Limb (tissue), 2 donors: Measurements from ENCODE around the gene GJB2.
A peak's percentile ranks its signal among the peaks of the same experiment; 100 is the strongest.
"Not testable (repeated sequence)": the region's sequence is repeated elsewhere in the genome, so short reads cannot be mapped to it uniquely, and the experiment has no call there.

Source experiments
- DNase-seq, 2 donors: peaks; one replicate each; pipeline ENCODE4 v3.0.0-alpha.2; 2016; ENCODE audit errors: extremely low spot score in 2 of 2

The GJB2 gene

DNA sequence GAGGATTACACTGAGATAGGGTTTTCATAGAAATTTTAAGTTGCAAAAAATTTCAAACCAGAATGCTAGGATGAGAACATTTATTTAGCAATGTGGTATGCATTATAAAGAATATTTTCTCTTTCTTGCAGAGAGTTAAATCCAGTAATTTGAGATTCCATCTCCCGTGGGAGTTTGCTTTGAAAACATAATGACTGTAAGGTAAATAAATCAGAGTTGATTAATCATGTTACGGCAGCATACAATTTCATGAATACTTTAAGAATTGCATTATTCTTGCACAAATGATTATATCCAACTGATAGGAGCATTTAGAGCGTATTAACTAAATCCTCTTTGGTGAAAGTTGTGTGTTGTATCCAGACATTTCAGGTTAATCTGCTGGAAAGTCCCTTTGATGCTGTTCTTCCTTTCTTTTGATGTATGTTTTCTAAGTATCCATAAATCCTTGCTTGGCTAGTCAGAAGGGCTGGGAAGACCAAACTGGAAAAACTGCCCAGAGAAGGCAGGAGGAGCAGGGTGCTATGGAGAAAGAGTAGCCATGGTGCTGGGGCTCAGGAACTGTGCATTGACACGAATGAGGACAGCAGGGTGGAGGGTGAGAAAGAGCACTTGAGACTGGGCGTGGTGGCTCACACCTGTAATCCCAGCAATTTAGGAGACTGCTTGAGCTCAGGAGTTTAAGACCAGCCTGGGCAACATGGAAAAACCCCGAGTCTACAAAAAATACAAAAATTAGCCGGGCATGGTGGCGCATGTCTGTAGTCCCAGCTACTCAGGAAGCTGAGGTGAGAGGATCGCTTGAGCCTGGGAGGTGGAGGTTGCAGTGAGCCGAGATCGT lies 27.1 kb downstream of the GJB2 start:
- DNase-seq: no peak

DNA sequence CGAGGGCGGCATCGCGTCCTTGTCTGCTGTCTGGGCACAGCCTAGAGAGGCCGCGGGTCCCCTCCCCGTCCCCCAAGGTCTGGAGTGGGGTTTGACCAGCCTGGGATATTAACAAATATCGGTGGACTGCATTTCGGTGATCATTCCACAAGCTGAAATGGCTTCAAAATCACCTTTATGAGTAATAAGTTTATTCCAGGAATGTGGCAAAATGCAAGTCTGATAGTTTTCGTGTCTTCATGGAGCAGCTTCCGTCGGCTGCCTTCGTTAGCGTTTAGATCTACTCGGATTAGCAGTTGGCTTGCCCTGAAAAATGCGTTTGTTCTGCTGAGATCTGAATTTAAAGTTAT lies 30.8 kb downstream of the GJB2 start:
- DNase-seq: no peak

DNA sequence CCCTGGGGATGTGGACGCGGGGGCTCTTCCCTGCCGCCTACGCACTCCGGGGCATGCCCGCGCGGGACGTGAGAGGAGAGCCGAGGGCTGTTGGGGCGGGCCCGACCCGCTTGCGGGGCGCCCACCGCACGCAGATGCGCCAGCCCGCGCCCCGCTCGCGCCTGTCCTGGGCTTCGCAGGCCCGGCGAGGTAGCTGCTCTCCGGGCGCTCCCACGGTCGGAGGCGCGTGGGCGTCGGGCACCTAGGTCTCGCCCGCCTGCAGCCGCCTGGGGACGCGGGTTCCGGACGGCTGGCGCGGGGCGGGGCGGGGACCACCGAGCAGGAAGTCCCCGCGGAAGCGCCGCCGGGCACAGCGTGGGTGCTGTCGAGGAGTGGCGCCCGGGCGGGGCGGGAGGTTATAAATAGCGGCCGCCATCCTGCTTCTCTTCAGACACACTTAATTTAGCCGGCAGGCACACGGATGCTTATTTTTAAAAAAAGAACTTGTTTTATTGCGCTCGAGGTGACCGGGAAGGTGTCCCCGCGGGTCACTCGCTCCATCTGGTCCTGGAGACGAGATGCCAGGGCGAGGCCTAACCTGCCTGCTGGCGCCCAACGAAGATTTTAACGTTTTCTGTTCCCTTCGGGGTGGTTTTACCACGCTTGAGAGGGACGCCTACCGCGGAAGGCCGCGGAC lies 31.3 kb downstream of the GJB2 start:
- DNase-seq: no peak

DNA sequence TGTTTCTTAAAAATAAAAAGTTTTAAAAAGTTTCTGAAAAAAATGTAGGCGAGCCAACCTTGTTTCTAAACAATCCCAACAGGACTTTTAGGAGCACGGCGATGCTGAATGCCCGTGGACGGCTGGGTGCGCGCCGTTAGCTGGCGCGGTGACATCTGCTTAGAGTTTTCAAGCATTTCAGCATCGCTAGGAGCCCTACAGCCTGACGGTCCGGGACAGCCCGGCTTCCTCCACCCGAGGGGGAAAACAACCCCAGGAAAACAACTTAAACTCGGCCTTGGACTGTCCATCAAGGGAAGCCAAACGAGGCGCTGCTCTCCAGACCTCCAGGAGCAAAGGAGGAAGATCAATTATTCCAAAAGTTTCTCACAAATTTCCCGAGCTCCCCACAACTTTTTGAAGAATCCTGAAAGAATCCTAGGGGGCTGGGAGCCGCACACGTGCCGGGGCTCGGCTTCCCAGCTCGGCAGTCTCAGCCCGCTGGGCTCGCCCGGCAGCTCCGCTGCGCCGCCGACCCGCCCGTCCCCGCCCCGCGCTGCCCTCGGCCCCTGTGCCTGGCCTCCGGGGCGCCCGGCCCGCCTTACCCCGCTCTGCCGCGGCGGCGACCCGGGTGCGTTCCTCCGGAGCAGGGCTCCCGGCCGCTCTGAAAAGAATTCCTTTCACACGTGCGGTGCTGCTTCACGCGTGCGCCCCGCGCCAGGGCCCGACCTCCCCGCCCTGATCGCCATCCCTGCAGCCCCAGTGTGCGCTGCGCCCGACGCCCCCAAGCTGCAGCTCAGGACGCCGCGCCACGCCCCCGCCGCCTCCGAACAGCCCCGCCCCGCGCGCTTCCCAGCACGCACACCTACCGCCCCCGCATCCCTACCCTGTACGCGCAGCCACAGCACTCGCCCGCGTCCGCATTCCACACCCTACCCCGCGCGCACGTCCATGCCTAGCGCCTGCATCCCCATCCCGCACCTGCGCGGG lies 32.1 kb downstream of the GJB2 start, which contains the start of gene GJA3:
GJA3 (minus strand) TSS at position 747 of the 969 bp plus-strand sequence. CDS start 17,764 bp downstream, outside the sequence.
- DNase-seq: peak in 1 of 2 donors; percentile 59

DNA sequence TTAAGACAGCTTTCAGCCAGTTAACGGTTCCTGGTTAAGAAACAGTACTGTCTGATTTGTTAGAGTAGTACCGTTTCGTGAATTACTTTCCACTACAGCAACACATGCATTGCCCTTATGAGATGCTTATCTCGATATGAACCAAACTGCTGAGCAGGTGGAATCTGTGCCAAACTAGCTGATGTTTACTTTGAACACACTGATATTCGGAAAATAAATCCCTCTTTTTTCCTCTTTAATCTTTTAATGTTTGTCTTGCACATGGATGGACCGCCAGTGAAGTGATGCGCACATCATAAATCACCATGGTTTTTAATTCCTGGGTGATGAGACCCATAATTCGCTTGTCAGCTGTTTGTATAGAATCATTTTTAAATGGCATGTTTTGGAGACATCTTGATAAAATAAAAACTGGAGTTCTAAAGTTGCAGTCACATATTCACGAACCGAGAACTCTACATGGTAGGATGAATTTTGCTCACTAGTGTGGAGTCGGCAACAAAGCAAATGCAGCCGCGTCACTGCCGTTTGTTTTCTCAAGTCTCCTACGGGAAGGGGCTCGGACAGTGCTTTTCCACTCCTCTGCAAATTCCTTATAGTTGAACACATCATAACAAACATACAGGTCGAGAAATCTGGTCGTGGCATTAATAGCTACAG lies 33.0 kb downstream of the GJB2 start:
- DNase-seq: no peak

DNA sequence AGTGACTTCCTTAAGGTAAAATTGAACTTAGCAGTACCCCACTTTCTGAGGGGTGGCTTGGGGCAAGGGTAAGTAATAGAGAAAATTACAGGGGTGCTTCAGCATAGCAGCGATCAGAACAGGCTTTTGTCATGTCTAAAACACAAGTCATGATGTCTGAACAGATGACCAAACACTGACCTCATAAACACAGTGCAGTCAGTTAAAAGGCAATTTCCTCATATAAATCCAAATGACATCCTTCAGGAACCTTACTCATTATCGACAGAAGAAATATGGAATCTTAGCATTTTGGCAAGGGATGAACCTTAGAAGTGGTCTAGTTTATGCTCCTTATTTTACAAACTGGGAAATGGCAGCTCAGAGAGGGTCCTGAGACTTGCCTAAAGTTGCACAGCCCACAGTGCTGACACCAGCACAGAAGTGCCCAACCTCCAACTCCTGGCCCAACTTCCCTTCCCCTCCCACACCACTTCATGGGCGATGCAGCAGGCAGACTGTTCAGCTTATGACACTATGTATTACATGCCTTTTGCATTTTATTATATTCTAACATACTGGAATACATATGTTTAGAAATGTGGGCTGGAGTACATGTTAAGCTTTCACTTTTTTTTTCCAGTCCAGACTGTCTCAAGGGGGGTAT lies 35.5 kb downstream of the GJB2 start:
- DNase-seq: no peak

DNA sequence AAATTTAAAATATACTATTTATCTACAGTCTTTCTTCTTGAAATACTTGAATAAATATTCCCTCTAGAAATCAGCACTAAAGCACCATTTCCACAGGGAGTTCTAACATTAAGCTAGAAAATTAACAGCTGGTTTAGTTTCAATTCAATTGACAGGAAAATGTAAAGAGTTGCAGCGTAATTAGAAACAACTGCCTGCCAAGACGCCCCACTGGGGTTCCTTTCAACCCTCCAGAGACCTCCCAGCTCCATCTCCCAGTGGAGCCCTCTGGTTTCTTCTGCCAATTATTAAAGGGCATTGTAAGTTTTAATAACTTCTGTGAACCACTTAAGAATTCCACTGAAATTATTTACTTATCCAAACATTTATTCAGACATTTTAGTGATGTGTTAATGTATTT lies 36.0 kb downstream of the GJB2 start:
- no peak for DNase-seq

DNA sequence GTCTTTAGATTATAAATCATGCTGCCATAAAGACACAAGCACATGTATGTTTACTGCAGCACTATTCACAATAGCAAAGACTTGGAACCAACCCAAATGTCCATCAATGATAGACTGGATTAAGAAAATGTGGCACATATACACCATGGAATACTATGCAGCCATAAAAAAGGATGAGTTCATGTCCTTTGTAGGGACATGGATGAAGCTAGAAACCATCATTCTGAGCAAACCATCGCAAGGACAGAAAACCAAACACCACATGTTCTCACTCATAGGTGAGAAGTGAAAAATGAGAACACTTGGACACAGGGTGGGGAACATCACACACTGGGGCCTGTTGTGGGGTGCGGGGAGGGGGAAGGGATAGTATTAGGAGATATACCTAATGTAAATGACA lies 39.4 kb downstream of the GJB2 start:
- DNase-seq: not testable (repeated sequence)

DNA sequence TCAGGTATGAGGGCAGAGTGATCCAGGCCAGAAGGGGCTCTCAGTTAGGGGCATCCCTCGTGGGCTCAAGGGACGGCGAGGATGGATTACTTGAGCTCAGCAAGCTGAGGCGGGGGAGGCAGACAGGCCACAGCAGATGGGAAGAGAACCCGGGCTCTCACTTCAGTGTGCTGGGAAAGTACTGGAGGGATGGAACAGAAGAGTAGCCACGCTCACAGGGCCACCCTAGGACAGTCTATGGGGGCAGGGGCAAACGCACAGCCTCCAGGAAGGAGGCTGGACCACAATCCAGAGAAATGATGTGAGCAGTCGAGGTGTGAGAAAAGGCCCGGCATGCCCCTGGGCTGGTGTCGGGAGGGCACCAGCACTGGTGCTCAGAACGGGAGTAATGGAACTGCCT lies 41.1 kb downstream of the GJB2 start:
- no peak for DNase-seq

DNA sequence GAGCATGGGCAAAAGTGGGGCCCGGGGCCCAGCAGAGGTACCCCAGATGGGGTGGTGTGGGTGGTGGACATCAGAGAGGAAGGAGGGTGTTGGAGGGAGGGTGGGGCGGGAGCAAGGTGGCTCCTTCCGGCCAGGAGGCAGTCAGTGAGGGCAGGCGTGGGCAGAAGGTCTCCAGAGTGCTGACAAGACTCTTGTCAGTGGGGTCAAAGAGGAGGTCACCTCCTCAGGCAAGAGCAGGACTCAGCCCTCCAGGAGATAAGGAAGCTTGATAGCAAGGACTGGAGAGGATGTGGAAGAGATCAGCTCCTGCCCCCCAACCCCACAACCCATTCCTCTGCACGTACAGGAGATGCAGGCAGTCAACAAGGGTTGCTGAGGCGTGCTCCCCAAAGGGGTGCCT lies 41.7 kb downstream of the GJB2 start:
- no peak for DNase-seq

DNA sequence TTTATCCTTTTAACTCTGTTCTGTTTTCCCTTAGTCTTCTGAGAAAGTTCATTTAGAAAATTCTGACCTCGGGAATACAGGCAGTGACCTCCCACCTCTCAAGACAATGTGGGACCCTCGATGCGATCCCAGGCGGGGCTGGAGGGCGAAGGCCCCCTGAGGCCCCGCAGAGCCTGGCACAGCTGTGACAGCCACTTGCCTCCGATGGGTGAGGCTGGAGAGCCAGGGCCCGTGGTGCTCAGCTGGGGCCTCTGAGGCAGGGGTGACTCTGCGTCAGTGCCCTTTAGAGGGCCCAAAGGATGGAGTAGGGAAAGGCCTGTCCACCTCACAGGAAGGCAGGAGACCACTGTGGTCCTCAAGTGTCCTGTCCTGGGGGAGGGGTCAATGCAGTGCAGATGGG lies 42.2 kb downstream of the GJB2 start:
- no peak for DNase-seq

DNA sequence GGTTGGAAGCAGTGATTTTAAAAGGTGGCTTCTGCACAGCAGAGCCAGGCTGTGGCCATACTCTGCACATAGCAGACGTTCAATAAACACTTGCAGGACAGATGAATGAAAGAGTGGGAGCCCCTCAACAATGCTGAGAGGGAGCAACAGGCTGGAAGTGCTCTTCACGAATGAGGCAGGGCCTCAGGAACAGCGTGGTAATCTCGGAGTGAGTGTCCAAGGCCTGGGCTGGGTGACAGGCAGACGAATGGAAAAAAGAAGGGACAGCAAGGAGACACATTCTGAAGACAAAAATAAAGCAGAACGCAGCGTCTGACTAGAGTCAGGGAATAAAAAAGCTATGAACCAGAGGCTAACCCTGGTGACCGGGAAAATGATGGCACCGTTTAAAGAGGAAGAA lies 43.0 kb downstream of the GJB2 start:
- no peak for DNase-seq

DNA sequence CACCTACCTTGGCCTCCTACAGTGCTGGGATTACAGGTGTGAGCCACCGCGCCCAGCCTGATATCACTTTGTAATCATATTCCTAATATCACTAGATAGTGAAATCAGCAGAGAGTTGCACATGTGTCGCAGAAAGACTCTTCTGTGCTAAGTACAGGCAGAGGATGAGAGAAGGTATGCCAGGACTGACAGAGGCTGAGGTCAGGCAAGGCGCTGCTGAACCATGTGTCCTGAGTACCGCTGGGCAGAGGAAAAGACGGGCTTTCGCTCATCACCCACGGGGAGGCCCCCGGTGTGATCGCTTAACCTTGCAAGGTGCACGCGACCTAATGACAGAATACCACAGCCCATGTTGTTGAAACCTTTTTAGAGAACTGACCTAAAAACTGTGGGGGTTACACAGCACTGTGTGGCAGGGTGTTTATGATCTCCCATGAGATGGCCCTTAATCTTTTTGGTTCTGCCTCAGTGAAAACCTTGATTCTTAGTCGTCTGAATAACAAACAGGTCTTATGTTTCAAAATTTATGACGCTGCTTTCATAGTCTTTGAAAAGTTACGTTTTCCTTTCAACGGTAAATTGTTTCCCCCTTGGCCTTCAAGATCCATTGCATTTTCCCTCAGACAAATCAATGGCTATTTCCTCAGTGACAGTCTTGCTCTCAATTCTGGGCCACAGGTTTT lies 44.1 kb downstream of the GJB2 start:
- DNase-seq: no peak

DNA sequence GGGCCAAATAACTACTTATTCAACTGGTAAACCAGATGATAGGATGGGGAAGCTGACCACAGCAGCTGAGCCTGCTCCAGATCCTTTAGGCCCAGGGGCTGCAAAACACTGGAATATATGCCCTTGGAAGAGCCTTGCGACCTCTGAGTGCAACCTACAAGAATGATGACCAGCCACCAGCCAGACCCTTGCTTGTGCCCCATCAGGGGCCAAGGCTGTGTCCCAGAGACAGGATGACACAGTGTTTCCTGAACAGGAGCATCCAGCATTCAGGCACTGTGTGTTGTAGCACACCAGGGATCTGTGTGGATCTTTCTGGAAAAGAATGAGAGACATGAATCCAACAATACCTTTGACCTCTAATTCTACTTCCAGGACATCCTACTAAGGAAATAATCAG lies 46.4 kb downstream of the GJB2 start:
- DNase-seq: no peak

DNA sequence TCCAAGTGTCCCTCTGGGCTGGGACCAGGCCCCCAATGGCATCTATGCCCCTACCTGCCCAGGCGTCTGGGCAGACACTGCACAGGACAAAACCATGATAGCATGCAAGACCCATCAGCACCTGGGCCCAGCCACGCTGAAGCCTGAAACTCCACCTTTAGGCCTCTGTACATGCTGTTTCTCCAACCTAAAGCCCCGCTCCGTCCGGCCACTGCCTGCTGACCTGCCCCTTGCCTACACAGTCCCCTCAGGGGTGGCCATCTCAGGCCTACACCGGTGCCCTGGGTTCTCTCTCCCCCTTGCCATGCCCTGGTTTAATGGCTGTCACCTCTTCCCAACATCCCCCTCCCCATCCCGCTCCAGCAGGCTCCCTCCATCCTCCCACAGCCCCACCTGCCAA lies 47.2 kb downstream of the GJB2 start:
- DNase-seq: no peak

DNA sequence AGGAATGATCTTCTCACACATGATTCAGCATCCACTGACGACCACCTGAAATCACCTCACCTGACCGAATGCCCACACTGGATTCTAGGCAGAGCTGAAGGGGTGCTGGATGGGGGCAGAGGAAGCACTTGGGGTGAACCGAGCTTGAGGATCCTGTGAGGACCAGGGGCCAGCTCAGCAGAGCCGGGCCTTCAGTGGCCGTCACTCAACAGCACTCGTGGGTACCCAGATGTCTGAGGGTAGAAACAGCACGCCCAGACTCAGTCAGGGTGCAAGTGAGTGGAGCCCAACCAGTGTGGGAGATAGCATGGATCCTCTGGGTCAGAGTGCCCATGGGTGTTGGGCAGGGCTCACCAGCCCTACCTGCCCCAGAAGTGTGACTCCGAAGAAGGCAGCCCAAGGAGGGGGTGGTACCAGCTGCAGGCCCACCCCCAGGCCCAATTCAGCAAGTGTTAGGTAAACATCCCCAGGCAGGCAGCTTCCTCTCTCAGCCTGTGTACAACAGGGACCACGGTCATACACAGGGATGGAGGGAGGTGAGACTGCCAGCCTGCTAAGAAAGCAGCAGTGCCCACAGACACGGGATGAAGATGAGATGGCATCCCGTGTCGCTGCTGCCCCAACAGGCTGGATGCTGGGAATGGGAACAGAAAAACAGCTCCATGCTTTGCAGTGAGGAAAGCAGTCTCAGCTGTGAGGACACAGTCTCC lies 48.4 kb downstream of the GJB2 start:
- DNase-seq: no peak

DNA sequence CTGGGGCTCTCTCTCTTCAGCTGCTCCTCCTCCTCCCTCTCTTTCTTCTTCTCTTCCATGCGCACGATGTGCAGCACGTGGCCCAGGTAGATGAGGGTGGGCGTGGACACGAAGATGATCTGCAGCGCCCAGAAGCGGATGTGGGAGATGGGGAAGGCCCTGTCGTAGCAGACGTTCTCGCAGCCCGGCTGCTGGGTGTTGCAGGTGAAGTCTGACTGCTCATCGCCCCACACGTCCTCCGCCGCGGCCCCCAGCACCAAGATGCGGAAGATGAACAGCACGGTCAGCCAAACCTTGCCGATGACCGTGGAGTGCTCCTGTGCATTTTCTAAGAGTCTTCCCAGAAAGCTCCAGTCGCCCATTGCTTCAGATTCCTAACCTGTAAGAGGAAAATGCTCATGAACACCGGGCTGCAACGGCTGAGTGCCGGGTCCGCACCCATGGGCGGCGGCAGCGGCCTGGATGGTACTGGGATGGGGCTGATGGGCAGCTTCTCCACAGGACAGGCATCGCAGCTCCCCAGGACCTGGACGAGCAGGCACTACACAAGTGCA lies 49.7 kb downstream of the GJB2 start:
- no peak for DNase-seq

DNA sequence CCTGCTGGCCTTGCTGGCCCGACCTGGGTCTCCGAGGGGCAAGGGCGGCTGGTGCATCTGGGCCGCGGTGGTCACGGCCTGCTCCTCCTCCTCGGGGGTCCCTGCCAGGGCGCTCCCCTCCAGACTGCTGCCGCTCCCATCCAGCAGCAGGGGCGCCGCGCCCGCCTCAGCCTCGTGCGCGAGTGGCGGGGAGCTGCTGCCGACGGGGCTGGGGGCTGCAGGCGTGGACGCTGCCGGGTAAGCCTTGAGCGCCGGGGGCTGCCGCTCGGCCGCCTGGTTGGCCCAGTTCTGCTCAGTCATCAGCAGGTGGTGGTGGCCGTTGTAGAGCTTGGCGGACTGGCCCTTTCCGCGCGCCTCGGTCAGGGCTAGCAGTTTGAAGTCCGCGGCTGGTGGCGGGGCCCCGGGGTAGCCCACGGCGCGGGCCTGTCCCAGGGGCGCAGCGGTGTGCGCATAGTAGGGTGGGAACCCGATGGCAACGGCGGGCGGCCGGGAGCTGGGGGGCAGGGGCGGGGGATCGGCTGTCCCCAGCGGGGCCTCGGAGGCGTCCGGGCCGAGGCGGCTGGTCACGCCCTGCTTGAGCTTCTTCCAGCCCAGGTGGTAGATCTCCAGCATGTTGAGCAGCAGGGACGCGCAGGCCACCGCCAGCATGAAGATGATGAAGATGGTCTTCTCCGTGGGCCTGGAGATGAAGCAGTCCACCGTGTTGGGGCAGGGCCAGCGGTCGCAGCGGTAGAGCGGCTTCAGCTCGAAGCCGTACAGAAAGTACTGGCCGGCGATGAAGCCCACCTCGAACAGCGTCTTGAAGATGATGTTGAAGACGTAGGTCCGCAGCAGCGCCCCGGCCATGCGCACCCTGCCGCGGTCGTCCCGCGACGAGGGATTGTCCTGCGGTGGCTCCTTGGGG lies 50.5 kb downstream of the GJB2 start:
- no peak for DNase-seq
